Prostate gland (tissue), 2 donors: Measurements from ENCODE around the gene FARS2. TPM values are rescaled to one million over a fixed set of nuclear protein-coding genes. Genes with fewer than 3 reads are reported as not detected.

Source experiments
- DNase-seq: peaks from one replicate; pipeline ENCODE4 v3.0.0-alpha.2; 2019; ENCODE audit warnings: low spot score
- H3K27ac ChIP-seq, 2 donors: fragments of 200-600 bp; sonication (generic); 2 replicates each; pipeline ENCODE4 v1.5.1; 2017 to 2019
- H3K27me3 ChIP-seq: fragments of 200-600 bp; sonication (generic); replicated peaks from 2 replicates; pipeline ENCODE4 v1.5.1; 2019; ENCODE audit not compliant: insufficient read depth
- H3K36me3 ChIP-seq, 2 donors: fragments of 200-600 bp; sonication (generic); 1 replicate in 1 of 2; 2 replicates in 1 of 2; pipeline versions ENCODE4 v1.5.1 to v1.8.1; 2017 to 2019
- H3K4me1 ChIP-seq: fragments of 200-600 bp; sonication (generic); replicated peaks from 2 replicates; pipeline ENCODE4 v1.5.1; 2019
- H3K4me3 ChIP-seq, 2 donors: fragments of 200-600 bp; sonication (generic); 2 replicates each; pipeline ENCODE4 v1.5.1; 2017 to 2019
- H3K9me3 ChIP-seq: fragments of 200-600 bp; sonication (generic); 2 replicates; pipeline ENCODE4 v1.5.1; 2017
- CTCF ChIP-seq, 4 experiments: fragments of 200-600 bp in 2 of 4; fragments of 450-650 bp in 2 of 4; sonication (generic) in 2 of 4; IDR thresholded peaks; 1 replicate in 3 of 4; 2 replicates in 1 of 4; pipeline ENCODE4 v1.5.1; 2016 to 2019; ENCODE audit warnings: antibody characterized with exemption in 4 of 4, mild to moderate bottlenecking in 2 of 4, moderate library complexity in 2 of 4
- POLR2A ChIP-seq: fragments of 450-650 bp; IDR thresholded peaks from one replicate; pipeline ENCODE4 v1.6.1; 2016; ENCODE audit warnings: antibody characterized with exemption, mild to moderate bottlenecking
- POLR2AphosphoS5 ChIP-seq: sonication (generic); formaldehyde crosslinking; IDR thresholded peaks from one replicate; pipeline ENCODE4 v1.6.1; 2017; ENCODE audit warnings: antibody characterized with exemption
- WGBS: methylation state at CpG from one replicate; pipeline ENCODE4 v1.1.5; 2018; 5-methylcytosine and 5-hydroxymethylcytosine counted together
- intact Hi-C: fragments of 100-400 bp; cut with DNase I; formaldehyde crosslinking; loops from one replicate; pipeline ENCODE4 v1.14.2; 2022
- total RNA-seq, 2 donors: library from RNA; depleted of rRNA; stranded (reverse); fragments of >200 nt; gene quantifications; one replicate each; pipeline ENCODE4 v1.1.0, GENCODE V29; 2016

The FARS2 gene
- total RNA-seq, 2 donors from 2014 or later, result 11.6 to 19.5 TPM

DNA sequence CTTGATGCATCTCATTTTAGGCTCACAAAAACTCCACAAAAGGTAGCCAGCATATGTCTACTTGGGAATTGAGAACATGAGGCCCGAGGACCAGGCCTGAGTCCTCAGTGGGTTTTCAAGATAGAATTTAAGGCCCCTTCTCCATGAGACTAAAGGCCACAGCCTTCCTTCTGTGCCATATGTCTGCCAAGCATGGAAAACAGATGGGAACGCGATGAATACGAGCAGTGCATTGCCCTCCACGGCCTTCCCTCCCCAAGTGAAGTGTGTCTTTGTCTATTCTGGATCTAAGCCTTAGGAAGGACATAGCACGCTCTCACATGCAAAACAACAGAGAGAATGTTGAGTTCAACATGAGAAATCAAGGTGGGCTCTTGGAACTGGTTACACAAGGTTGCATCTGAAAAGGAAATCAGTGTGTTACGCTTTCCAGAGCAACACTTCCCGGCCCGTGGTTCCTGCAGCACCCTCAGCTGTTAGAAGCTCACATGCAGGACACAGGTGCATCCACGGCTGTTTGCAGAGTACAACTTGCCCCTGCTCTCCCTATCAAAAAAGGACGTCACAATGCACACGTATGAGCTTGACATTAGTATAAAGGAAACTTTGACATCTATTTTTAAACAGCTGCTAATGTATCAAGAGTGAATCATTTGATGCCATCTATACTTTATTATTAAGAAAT is 515.5 kb downstream of the FARS2 start:
- Histone ChIP-seq H3K4me1 (no peaks in the 10 kb centered on the region), H3K9me3 (no peaks in the 10 kb centered on the region), H3K4me3 (no peak overlapping the region), H3K36me3 (no peaks in the 10 kb centered on the region), H3K27ac (no peak overlapping the region), H3K27me3 (no peaks in the 10 kb centered on the region)
- intact Hi-C loops, result no loop called here
- no peak for DNase-seq
- 84% methylated on average over 12 of the region's 12 CpGs for WGBS
- TF ChIP-seq CTCF (IDR thresholded peaks at IDR 0.05) (no peak), POLR2AphosphoS5 (no peak), POLR2A (no peak)

DNA sequence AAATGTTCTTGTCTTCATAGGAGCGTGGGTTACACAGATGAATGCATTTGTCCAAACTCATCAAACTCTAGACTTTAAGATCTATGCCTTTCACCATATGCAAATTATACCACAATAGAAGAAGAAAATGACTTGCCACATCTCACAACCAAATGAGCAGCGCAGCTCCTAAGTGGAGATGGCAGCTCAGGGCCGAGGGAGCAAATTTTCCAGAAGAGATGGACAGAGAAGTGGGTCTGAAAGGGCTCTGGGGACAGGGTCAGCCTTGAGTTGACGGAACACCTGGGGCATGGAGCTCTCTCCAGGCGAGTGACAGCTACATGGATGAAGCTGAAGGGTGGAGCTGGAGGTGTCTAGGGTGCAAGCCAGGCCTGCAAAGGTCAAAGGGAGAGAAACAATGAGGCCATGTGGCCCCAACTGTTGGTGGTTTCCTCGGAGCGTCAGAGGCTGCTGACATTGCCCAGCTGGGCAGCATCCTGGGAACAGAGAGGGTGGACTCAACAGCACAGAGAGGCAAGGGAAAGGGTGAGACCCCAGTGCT is 517.1 kb downstream of the FARS2 start:
- Histone ChIP-seq H3K4me3 (no peak overlapping the region), H3K4me1 (no peaks in the 10 kb centered on the region), H3K27ac (no peak overlapping the region), H3K27me3 (no peaks in the 10 kb centered on the region), H3K36me3 (no peaks in the 10 kb centered on the region), H3K9me3 (no peaks in the 10 kb centered on the region)
- TF ChIP-seq POLR2A (no peak), POLR2AphosphoS5 (no peak), CTCF (IDR thresholded peaks at IDR 0.05) (no peak)
- intact Hi-C loops, result no loop called here
- 95% methylated on average over 7 of the region's 7 CpGs for WGBS
- DNase-seq, result no peak

GRCh38 chr6:5778906-5779305 is 517.6 kb downstream of the FARS2 start:
- no peaks in the 10 kb centered on the region for H3K9me3 ChIP-seq
- no peak overlapping the region for H3K4me3 ChIP-seq
- DNase-seq, result no peak
- H3K27ac ChIP-seq, result no peak overlapping the region
- no peaks in the 10 kb centered on the region for H3K27me3 ChIP-seq
- H3K36me3 ChIP-seq, result no peaks in the 10 kb centered on the region
- no peaks in the 10 kb centered on the region for H3K4me1 ChIP-seq
- intact Hi-C loops, result no loop called here
- TF ChIP-seq POLR2A (no peak), CTCF (IDR thresholded peaks at IDR 0.05) (no peak), POLR2AphosphoS5 (no peak)
- WGBS, result 93% methylated on average over 7 of the region's 7 CpGs

GRCh38 chr6:5781019-5781418 is 519.7 kb downstream of the FARS2 start:
- no peak overlapping the region for H3K27ac ChIP-seq
- intact Hi-C loops, result no loop called here

More at GRCh38 chr6:5781019-5781418, 519.7 kb downstream of the FARS2 start:
- no peaks in the 10 kb centered on the region for H3K9me3 ChIP-seq
- no peaks in the 10 kb centered on the region for H3K4me1 ChIP-seq
- no peaks in the 10 kb centered on the region for H3K27me3 ChIP-seq
- WGBS, result 91% methylated on average over 6 of the region's 6 CpGs
- no peak overlapping the region for H3K4me3 ChIP-seq
- DNase-seq, result no peak
- H3K36me3 ChIP-seq, result no peaks in the 10 kb centered on the region
- TF ChIP-seq POLR2AphosphoS5, result no peak
- no peak for TF ChIP-seq POLR2A
- no peak for TF ChIP-seq CTCF (IDR thresholded peaks at IDR 0.05)
